Mesendoderm (in vitro differentiated cells): Measurements from ENCODE around the gene DNAJC8.

Experiments used
- DNase-seq: peaks from one replicate; pipeline ENCODE4 v3.0.0; 2013
- H2AK5ac ChIP-seq: 2 replicates; pipeline ENCODE4 v1.6.1; 2013; ENCODE audit warnings: low read length, inconsistent platforms
- H2BK120ac ChIP-seq: 2 replicates; pipeline ENCODE4 v1.6.1; 2013; ENCODE audit warnings: low read depth, mild to moderate bottlenecking, low read length, moderate library complexity, mixed read lengths
- H2BK15ac ChIP-seq: replicated peaks from 2 replicates; pipeline ENCODE4 v1.6.1; 2013; ENCODE audit warnings: low read depth, mild to moderate bottlenecking, moderate library complexity
- H2BK5ac ChIP-seq: 2 replicates; pipeline ENCODE4 v1.6.1; 2013; ENCODE audit warnings: low read length, inconsistent platforms
- H3K18ac ChIP-seq: 2 replicates; pipeline ENCODE4 v1.6.1; 2013; ENCODE audit warnings: mild to moderate bottlenecking, low read length, mixed read lengths
- H3K23ac ChIP-seq: one replicate; pipeline ENCODE4 v1.6.1; 2013; ENCODE audit warnings: low read length
- H3K27ac ChIP-seq: 2 replicates; pipeline ENCODE4 v1.5.1; 2013; ENCODE audit warnings: low read depth, mild to moderate bottlenecking, inconsistent platforms, low read length, moderate library complexity
- H3K27me3 ChIP-seq: 2 replicates; pipeline ENCODE4 v1.6.1; 2013; ENCODE audit warnings: low read length, control low read depth, mild to moderate bottlenecking, inconsistent platforms; ENCODE audit not compliant: insufficient read depth, poor library complexity
- H3K36me3 ChIP-seq: 2 replicates; pipeline ENCODE4 v1.6.1; 2013; ENCODE audit warnings: low read length, inconsistent platforms; ENCODE audit not compliant: control insufficient read depth, insufficient read depth
- H3K4ac ChIP-seq: one replicate; pipeline ENCODE4 v1.6.1; 2013; ENCODE audit warnings: low read depth, mild to moderate bottlenecking, low read length, moderate library complexity
- H3K4me1 ChIP-seq: 2 replicates; pipeline ENCODE4 v1.6.1; 2013; ENCODE audit warnings: low read depth, low read length, inconsistent platforms; ENCODE audit not compliant: control insufficient read depth
- H3K4me2 ChIP-seq: 2 replicates; pipeline ENCODE4 v1.6.1; 2013; ENCODE audit warnings: low read length
- H3K4me3 ChIP-seq: 2 replicates; pipeline ENCODE4 v1.5.1; 2013; ENCODE audit warnings: mild to moderate bottlenecking, low read length
- H3K56ac ChIP-seq: one replicate; pipeline ENCODE4 v1.6.1; 2013; ENCODE audit warnings: low read length
- H3K79me1 ChIP-seq: 2 replicates; pipeline ENCODE4 v1.6.1; 2013; ENCODE audit warnings: low read length, inconsistent platforms
- H3K79me2 ChIP-seq: 2 replicates; pipeline ENCODE4 v1.6.1; 2013; ENCODE audit warnings: mild to moderate bottlenecking, low read length; ENCODE audit not compliant: control insufficient read depth, insufficient read depth
- H3K9ac ChIP-seq: 2 replicates; pipeline ENCODE4 v1.6.1; 2013; ENCODE audit warnings: low read length, inconsistent platforms
- H4K5ac ChIP-seq: one replicate; pipeline ENCODE4 v1.6.1; 2013; ENCODE audit warnings: low read length
- H4K8ac ChIP-seq: one replicate; pipeline ENCODE4 v1.6.1; 2013; ENCODE audit warnings: low read depth, mild to moderate bottlenecking, control low read depth, low read length, moderate library complexity
- WGBS: extraction: QIAGEN DNeasy Blood & Tissue Kit; methylation state at CpG from one replicate; pipeline ENCODE4 v1.1.7; 2013; ENCODE audit warnings: low lambda C conversion rate, missing lambda C conversion rate; ENCODE audit not compliant: insufficient coverage; ENCODE audit errors: extremely low coverage; 5-methylcytosine and 5-hydroxymethylcytosine counted together

Gene DNAJC8

DNA sequence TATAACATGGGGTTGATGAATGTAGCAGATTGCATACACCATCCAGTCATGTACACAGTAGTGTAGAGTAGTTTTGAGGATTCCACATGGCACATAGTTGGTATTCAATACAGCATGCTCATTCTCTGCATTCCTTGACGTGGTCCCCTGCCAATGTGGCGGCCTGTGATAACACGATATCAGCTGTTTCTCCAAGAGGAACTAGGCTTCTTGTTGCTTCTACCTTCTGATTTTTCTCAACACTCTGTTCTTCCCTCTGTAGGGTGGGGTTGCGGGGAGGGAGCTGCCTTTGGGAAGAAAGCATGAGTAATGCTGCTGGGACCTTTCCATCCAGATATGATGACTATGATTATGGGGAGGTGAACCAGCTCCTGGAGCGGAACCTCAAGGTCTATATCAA lies 45.9 kb upstream of the DNAJC8 start:
- no peak overlapping the region for H3K18ac ChIP-seq
- DNase-seq = no peak
- H3K36me3 ChIP-seq = peaks cover 14% of the 10 kb centered on the region
- no peaks in the 10 kb centered on the region for H3K4me1 ChIP-seq
- H3K56ac ChIP-seq = no peak overlapping the region
- no peak overlapping the region for H4K8ac ChIP-seq
- no peak overlapping the region for H3K4me2 ChIP-seq
- H4K5ac ChIP-seq = no peak overlapping the region
- no peak overlapping the region for H3K4me3 ChIP-seq
- no CpG with 5 or more reads among the region's 5 CpGs for WGBS
- no peak overlapping the region for H3K4ac ChIP-seq
- no peak overlapping the region for H3K9ac ChIP-seq
- H2BK15ac ChIP-seq = no peak overlapping the region
- no peaks in the 10 kb centered on the region for H3K27me3 ChIP-seq
- no peak overlapping the region for H2AK5ac ChIP-seq
- H3K79me2 ChIP-seq = no peaks in the 10 kb centered on the region
- no peak overlapping the region for H3K27ac ChIP-seq
- H2BK5ac ChIP-seq = no peak overlapping the region
- no peaks in the 10 kb centered on the region for H3K79me1 ChIP-seq
- H2BK120ac ChIP-seq = no peak overlapping the region
- H3K23ac ChIP-seq = no peak overlapping the region

DNA sequence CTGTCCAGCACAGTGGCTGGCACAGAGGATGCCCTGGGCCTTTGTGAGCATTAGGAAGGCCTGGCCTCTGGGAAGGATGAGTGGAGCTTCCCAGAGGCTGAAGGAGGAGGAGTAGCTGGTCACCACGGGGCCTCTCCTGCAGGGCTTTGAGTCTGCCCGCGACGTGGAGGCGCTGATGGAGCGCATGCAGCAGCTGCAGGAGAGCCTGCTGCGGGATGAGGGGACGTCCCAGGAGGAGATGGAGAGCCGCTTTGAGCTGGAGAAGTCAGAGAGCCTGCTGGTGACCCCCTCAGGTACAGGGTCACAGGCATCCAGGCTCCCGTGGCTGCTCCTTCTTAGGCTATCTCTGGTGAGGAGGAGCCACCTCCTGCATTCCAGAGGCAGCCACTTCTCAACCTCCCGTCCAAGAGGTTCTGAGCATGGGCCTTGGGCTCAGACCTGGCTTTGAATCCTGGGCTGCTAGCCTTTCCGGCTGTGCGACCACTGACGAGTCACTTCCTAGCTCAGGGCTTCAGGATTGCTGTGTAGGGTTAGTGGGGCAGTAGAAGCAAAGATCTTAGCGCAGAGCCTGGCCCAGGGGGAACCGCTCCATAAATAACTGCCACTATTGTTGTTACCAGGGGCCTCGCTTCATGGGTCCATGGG lies 40.5 kb upstream of the DNAJC8 start:
- H3K9ac ChIP-seq = no peak overlapping the region
- no peak overlapping the region for H3K56ac ChIP-seq
- H3K36me3 ChIP-seq = peaks cover 8% of the 10 kb centered on the region
- no peak overlapping the region for H4K5ac ChIP-seq
- no peak overlapping the region for H2BK15ac ChIP-seq
- no peaks in the 10 kb centered on the region for H3K27me3 ChIP-seq
- H3K4me1 ChIP-seq = no peaks in the 10 kb centered on the region
- no peak overlapping the region for H2AK5ac ChIP-seq
- H3K27ac ChIP-seq = no peak overlapping the region
- H3K79me1 ChIP-seq = peaks cover 3% of the 10 kb centered on the region
- no peak overlapping the region for H4K8ac ChIP-seq
- no peak overlapping the region for H3K18ac ChIP-seq
- no peak overlapping the region for H2BK5ac ChIP-seq
- no peak overlapping the region for H3K23ac ChIP-seq
- no peak overlapping the region for H2BK120ac ChIP-seq
- WGBS = no CpG with 5 or more reads among the region's 17 CpGs
- no peak overlapping the region for H3K4me3 ChIP-seq
- H3K4ac ChIP-seq = no peak overlapping the region
- H3K4me2 ChIP-seq = no peak overlapping the region
- no peak for DNase-seq
- peaks cover 4% of the 10 kb centered on the region for H3K79me2 ChIP-seq

DNA sequence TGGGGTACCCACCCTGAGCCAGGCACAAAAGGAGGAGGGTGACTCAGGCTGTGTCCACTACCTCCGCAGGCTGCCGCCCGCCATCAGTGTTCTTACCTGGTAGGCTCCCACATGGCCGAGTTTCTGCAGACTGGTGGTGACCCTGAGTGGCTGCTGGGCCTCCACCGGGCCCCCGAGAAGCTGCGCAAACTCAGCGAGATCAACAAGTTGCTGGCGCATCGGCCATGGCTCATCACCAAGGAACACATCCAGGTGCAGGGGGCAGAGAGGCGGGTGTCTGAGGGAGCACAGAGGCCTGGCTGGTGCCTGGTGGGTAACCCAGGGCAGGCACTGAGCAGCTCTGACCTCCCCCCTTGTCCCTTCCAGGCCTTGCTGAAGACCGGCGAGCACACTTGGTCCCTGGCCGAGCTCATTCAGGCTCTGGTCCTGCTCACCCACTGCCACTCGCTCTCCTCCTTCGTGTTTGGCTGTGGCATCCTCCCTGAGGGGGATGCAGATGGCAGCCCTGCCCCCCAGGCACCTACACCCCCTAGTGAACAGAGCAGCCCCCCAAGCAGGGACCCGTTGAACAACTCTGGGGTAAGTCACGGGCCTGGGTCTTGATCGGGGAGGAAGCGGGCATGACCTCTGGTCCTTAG lies 39.5 kb upstream of the DNAJC8 start:
- H4K5ac ChIP-seq = no peak overlapping the region
- no peaks in the 10 kb centered on the region for H3K27me3 ChIP-seq
- peaks cover 8% of the 10 kb centered on the region for H3K36me3 ChIP-seq
- no peak overlapping the region for H3K4ac ChIP-seq
- no CpG with 5 or more reads among the region's 20 CpGs for WGBS
- H2AK5ac ChIP-seq = no peak overlapping the region
- no peak overlapping the region for H3K27ac ChIP-seq
- no peak for DNase-seq
- H3K23ac ChIP-seq = no peak overlapping the region
- peaks cover 12% of the 10 kb centered on the region for H3K79me2 ChIP-seq
- peaks cover 12% of the 10 kb centered on the region for H3K79me1 ChIP-seq
- H2BK15ac ChIP-seq = no peak overlapping the region
- H3K4me1 ChIP-seq = peaks cover 6% of the 10 kb centered on the region
- H2BK5ac ChIP-seq = no peak overlapping the region
- no peak overlapping the region for H3K56ac ChIP-seq
- no peak overlapping the region for H3K18ac ChIP-seq
- no peak overlapping the region for H3K4me2 ChIP-seq
- H3K4me3 ChIP-seq = no peak overlapping the region
- H3K9ac ChIP-seq = no peak overlapping the region
- no peak overlapping the region for H2BK120ac ChIP-seq
- no peak overlapping the region for H4K8ac ChIP-seq

DNA sequence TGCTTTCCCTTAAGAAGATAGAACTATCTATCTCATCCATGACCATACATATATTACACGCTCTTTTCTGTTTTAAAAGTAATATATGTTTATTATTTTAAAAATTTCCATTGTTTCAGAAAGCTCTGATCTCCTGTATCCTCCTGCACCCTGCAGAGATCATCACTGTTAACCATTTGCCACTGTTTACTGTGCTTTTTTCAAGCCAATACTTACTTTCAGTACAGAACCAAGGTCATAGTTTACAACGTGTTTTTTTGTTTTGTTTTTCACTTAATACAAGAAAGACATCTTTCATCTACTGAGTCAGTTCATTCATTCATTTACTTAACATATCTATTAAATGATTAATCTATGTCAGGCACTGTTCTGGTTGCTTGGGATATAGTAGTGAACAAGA lies 36.7 kb upstream of the DNAJC8 start:
- Histone ChIP-seq H3K36me3 (peaks cover 6% of the 10 kb centered on the region), H3K23ac (no peak overlapping the region), H3K27ac (no peak overlapping the region), H3K4ac (no peak overlapping the region), H2BK5ac (no peak overlapping the region), H2AK5ac (no peak overlapping the region), H3K79me2 (peaks cover 38% of the 10 kb centered on the region), H3K56ac (no peak overlapping the region), H3K4me1 (peaks cover 24% of the 10 kb centered on the region), H3K27me3 (no peaks in the 10 kb centered on the region), H4K5ac (no peak overlapping the region), H4K8ac (no peak overlapping the region), H3K4me2 (no peak overlapping the region), H2BK15ac (no peak overlapping the region), H2BK120ac (no peak overlapping the region), H3K18ac (no peak overlapping the region), H3K9ac (no peak overlapping the region), H3K79me1 (peaks cover 18% of the 10 kb centered on the region), H3K4me3 (no peak overlapping the region)
- WGBS = no CpG with 5 or more reads among the region's 2 CpGs
- DNase-seq = no peak

DNA sequence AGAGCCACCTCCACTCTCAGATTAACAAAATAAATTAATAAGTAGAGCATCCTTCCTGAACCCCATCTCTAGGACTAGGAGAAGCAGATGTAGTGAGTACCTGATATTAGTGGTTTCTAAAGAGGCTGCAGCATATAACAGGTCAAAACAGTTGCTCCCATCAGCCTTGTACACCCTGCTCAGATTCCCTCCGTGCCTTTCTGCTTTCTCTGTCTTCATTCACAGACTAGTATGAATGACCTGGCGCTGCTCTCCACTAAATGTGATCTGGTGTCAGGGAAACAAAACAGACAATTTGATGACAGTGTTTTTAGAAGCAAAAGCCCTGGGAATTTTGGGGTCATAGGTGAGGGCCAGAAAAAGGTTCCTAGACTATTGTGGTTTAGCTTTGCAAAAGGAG lies 34.8 kb upstream of the DNAJC8 start:
- Histone ChIP-seq H2BK15ac (no peak overlapping the region), H3K27ac (peak overlapping the region; percentile 14), H3K56ac (peak overlapping the region; percentile 74), H3K4me2 (no peak overlapping the region), H3K4me3 (no peak overlapping the region), H2AK5ac (no peak overlapping the region), H3K23ac (no peak overlapping the region), H3K9ac (peak overlapping the region; percentile 6), H4K5ac (no peak overlapping the region), H2BK5ac (no peak overlapping the region), H3K4ac (no peak overlapping the region), H3K27me3 (no peaks in the 10 kb centered on the region), H3K4me1 (peaks cover 25% of the 10 kb centered on the region), H3K79me2 (peaks cover 55% of the 10 kb centered on the region), H2BK120ac (no peak overlapping the region), H3K36me3 (peaks cover 2% of the 10 kb centered on the region), H4K8ac (no peak overlapping the region), H3K79me1 (peaks cover 23% of the 10 kb centered on the region), H3K18ac (peak overlapping the region; percentile 28)
- DNase-seq = no peak
- no CpG with 5 or more reads among the region's 2 CpGs for WGBS
